Activated naive CD8-positive, alpha-beta T cell treated with anti-CD3 and anti-CD28 coated beads, Interleukin-2, amount 50 U/mL, for 24 hours (primary cell): Measurements from ENCODE around the gene HBD.

ENCODE experiments used
- ATAC-seq: fragments of 150-1000 bp; cut with Tn5 transposase; one replicate; pipeline ENCODE4 v1.10.0; 2021
- DNase-seq: peaks from one replicate; pipeline ENCODE4 v3.0.0; 2021
- H3K27ac Mint-ChIP-seq: one replicate; pipeline ENCODE4 v1.8.0; 2021; ENCODE audit warnings: mild to moderate bottlenecking, mixed read lengths
- H3K27me3 Mint-ChIP-seq: one replicate; pipeline ENCODE4 v1.8.0; 2021; ENCODE audit warnings: mixed read lengths
- H3K36me3 Mint-ChIP-seq: one replicate; pipeline ENCODE4 v1.8.0; 2021; ENCODE audit warnings: low read depth, mixed read lengths
- H3K4me1 Mint-ChIP-seq: one replicate; pipeline ENCODE4 v1.8.0; 2021; ENCODE audit warnings: mixed read lengths
- H3K4me3 Mint-ChIP-seq: one replicate; pipeline ENCODE4 v1.8.0; 2021; ENCODE audit warnings: mild to moderate bottlenecking, moderate library complexity, mixed read lengths
- H3K9me3 Mint-ChIP-seq: one replicate; pipeline ENCODE4 v1.8.0; 2021; ENCODE audit warnings: mixed read lengths

The HBD gene

DNA sequence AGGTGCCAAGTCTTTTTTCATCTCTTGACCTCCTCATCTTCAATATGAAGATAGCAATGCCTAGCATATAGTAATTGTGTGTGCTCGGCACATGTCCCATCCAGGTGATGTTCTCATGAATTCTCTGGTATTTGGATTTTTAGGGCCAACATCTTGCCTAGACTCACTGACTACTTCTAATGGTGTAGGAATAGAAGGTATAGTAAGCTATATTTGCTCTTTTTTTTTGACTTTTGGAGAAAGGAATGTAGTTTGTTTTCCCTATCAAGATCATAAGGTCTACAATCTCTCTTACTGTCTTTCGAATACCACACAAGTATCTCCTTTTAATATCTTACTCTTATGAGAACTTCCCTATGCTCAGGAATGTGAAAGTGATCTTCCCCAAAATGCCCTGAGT lies 3.2 kb downstream of the HBD start:
- no peak overlapping the region for H3K27ac Mint-ChIP-seq
- DNase-seq (no peak), ATAC-seq (no peak)
- H3K27me3 Mint-ChIP-seq = peaks cover 4% of the 10 kb centered on the region
- H3K36me3 Mint-ChIP-seq = no peaks in the 10 kb centered on the region
- H3K4me3 Mint-ChIP-seq = no peak overlapping the region
- H3K9me3 Mint-ChIP-seq = no peaks in the 10 kb centered on the region
- no peaks in the 10 kb centered on the region for H3K4me1 Mint-ChIP-seq

DNA sequence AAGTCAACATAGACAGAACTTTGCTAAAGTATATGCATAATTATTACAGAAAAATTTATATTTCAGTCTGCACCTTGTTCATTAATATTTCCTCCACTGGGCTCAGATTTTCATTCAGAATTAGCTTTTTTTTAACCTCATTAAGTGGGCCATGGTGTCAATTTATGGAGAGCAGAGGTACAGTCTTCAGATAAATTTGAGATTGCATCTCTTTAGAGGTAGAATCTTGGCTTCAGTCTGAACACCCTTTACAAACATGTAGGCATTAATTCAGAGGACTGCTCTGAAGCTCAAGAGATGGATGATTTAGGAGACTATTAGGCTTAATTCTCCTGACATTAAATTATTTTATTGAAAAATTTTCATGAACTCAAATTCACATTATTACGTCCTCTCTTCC lies 4.0 kb downstream of the HBD start:
- DNase-seq (no peak), ATAC-seq (no peak)
- H3K4me1 Mint-ChIP-seq = no peaks in the 10 kb centered on the region
- H3K27me3 Mint-ChIP-seq = peaks cover 2% of the 10 kb centered on the region
- H3K36me3 Mint-ChIP-seq = no peaks in the 10 kb centered on the region
- H3K27ac Mint-ChIP-seq = no peak overlapping the region
- no peaks in the 10 kb centered on the region for H3K9me3 Mint-ChIP-seq
- no peak overlapping the region for H3K4me3 Mint-ChIP-seq

DNA sequence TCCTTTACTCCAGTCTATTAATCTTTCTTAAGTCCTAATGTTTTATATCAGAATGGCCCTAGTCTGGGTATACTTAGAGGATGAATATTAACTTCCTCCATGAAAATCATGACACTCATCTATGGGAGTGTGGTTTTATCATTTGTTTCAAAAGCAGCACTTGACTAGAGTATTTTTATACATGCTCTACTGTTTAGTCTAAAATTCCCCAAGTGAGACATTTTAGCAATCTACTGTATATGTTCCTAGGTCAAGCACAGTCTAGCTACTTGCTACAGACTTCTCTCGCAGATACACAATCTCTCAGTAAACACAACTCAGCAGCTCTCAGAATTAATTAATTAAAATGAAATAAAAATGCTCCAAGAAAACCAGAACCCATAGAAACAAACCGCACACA lies 4.5 kb downstream of the HBD start:
- no peak for ATAC-seq
- Mint-ChIP-seq H3K4me3 (no peak overlapping the region), H3K4me1 (no peaks in the 10 kb centered on the region), H3K9me3 (no peaks in the 10 kb centered on the region), H3K27ac (no peak overlapping the region), H3K27me3 (no peaks in the 10 kb centered on the region), H3K36me3 (no peaks in the 10 kb centered on the region)
- no peak for DNase-seq

DNA sequence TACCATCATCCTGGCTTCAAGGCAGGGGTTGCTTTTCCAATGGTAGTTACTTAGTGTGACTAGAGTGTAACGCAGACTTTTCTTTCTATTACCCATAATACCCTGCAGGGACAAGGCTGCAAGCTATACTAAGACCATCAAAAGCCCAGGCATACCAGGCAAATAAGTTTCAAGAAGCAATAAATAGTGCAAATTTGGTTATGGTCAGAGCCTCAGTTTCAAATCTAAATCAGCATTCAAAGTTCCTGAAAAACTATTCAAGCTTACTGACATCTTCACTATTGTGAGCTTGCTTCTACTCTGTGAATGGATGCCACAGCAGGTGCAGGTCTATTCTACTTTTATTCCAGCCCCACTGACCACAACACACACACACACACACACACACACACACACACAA lies 4.9 kb downstream of the HBD start:
- no peak overlapping the region for H3K27ac Mint-ChIP-seq
- H3K4me3 Mint-ChIP-seq = no peak overlapping the region
- H3K4me1 Mint-ChIP-seq = no peaks in the 10 kb centered on the region
- H3K36me3 Mint-ChIP-seq = no peaks in the 10 kb centered on the region
- no peaks in the 10 kb centered on the region for H3K9me3 Mint-ChIP-seq
- no peaks in the 10 kb centered on the region for H3K27me3 Mint-ChIP-seq
- DNase-seq (no peak), ATAC-seq (no peak)

DNA sequence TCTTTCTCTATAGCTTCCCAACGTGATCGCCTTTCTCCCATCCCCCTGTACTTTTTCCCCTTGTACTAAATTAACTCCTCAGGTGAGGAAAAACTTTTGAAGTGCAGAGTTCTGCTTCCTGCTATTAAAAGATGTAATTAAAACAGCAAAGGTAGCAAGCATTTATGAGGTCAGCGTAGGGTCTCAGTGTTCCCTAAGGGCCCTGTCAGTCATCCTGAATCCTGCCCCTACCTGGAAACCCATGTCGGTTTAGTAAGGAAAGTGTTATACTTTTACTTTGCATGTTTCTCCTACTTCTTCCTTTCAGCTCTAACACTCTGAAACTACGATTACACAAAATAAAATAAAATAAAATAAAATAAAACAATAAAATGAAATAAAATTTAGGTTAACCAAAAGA lies 6.2 kb downstream of the HBD start:
- DNase-seq (no peak), ATAC-seq (no peak)
- Mint-ChIP-seq H3K27ac (no peak overlapping the region), H3K4me1 (no peaks in the 10 kb centered on the region), H3K4me3 (no peak overlapping the region), H3K36me3 (no peaks in the 10 kb centered on the region), H3K9me3 (no peaks in the 10 kb centered on the region), H3K27me3 (no peaks in the 10 kb centered on the region)

DNA sequence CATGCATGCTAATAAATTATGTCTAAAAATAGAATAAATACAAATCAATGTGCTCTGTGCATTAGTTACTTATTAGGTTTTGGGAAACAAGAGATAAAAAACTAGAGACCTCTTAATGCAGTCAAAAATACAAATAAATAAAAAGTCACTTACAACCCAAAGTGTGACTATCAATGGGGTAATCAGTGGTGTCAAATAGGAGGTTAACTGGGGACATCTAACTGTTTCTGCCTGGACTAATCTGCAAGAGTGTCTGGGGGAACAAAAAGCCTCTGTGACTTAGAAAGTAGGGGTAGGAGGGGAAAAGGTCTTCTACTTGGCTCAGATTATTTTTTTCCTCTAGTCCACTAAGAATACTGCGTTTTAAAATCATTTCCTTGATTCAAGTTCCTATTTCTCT lies 6.6 kb downstream of the HBD start:
- no peaks in the 10 kb centered on the region for H3K4me1 Mint-ChIP-seq
- no peaks in the 10 kb centered on the region for H3K9me3 Mint-ChIP-seq
- H3K36me3 Mint-ChIP-seq = no peaks in the 10 kb centered on the region
- no peaks in the 10 kb centered on the region for H3K27me3 Mint-ChIP-seq
- no peak overlapping the region for H3K4me3 Mint-ChIP-seq
- no peak for DNase-seq
- no peak overlapping the region for H3K27ac Mint-ChIP-seq
- ATAC-seq = no peak

DNA sequence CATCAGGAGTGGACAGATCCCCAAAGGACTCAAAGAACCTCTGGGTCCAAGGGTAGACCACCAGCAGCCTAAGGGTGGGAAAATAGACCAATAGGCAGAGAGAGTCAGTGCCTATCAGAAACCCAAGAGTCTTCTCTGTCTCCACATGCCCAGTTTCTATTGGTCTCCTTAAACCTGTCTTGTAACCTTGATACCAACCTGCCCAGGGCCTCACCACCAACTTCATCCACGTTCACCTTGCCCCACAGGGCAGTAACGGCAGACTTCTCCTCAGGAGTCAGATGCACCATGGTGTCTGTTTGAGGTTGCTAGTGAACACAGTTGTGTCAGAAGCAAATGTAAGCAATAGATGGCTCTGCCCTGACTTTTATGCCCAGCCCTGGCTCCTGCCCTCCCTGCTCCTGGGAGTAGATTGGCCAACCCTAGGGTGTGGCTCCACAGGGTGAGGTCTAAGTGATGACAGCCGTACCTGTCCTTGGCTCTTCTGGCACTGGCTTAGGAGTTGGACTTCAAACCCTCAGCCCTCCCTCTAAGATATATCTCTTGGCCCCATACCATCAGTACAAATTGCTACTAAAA lies 7.5 kb downstream of the HBD start, which contains the start of gene HBB:
HBB (minus strand) TSS at position 340 of the 579 bp plus-strand sequence; CDS start at position 290, 50 bp downstream.
- no peaks in the 10 kb centered on the region for H3K27me3 Mint-ChIP-seq
- DNase-seq (no peak), ATAC-seq (no peak)
- H3K27ac Mint-ChIP-seq = no peak within 1 kb of the TSS
- no peaks in the 10 kb centered on the region for H3K36me3 Mint-ChIP-seq
- no peak within 1 kb of the TSS for H3K4me3 Mint-ChIP-seq
- H3K9me3 Mint-ChIP-seq = no peaks in the 10 kb centered on the region
- no peaks in the 10 kb centered on the region for H3K4me1 Mint-ChIP-seq

DNA sequence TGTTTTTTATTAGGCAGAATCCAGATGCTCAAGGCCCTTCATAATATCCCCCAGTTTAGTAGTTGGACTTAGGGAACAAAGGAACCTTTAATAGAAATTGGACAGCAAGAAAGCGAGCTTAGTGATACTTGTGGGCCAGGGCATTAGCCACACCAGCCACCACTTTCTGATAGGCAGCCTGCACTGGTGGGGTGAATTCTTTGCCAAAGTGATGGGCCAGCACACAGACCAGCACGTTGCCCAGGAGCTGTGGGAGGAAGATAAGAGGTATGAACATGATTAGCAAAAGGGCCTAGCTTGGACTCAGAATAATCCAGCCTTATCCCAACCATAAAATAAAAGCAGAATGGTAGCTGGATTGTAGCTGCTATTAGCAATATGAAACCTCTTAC lies 8.8 kb downstream of the HBD start:
- H3K4me3 Mint-ChIP-seq = no peak overlapping the region
- H3K36me3 Mint-ChIP-seq = no peaks in the 10 kb centered on the region
- no peaks in the 10 kb centered on the region for H3K9me3 Mint-ChIP-seq
- DNase-seq = no peak
- no peaks in the 10 kb centered on the region for H3K4me1 Mint-ChIP-seq
- H3K27me3 Mint-ChIP-seq = no peaks in the 10 kb centered on the region
- ATAC-seq = no peak
- H3K27ac Mint-ChIP-seq = no peak overlapping the region

DNA sequence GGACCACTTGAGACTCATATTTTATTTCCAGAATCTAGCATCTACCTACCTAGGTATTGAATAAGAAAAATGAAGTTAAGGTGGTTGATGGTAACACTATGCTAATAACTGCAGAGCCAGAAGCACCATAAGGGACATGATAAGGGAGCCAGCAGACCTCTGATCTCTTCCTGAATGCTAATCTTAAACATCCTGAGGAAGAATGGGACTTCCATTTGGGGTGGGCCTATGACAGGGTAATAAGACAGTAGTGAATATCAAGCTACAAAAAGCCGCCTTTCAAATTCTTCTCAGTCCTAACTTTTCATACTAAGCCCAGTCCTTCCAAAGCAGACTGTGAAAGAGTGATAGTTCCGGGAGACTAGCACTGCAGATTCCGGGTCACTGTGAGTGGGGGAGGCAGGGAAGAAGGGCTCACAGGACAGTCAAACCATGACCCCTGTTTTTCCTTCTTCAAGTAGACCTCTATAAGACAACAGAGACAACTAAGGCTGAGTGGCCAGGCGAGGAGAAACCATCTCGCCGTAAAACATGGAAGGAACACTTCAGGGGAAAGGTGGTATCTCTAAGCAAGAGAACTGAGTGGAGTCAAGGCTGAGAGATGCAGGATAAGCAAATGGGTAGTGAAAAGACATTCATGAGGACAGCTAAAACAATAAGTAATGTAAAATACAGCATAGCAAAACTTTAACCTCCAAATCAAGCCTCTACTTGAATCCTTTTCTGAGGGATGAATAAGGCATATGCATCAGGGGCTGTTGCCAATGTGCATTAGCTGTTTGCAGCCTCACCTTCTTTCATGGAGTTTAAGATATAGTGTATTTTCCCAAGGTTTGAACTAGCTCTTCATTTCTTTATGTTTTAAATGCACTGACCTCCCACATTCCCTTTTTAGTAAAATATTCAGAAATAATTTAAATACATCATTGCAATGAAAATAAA lies 9.5 kb downstream of the HBD start:
- no peak overlapping the region for H3K4me3 Mint-ChIP-seq
- H3K4me1 Mint-ChIP-seq = no peaks in the 10 kb centered on the region
- H3K36me3 Mint-ChIP-seq = no peaks in the 10 kb centered on the region
- H3K27me3 Mint-ChIP-seq = no peaks in the 10 kb centered on the region
- no peak overlapping the region for H3K27ac Mint-ChIP-seq
- H3K9me3 Mint-ChIP-seq = no peaks in the 10 kb centered on the region
- no peak for ATAC-seq
- no peak for DNase-seq

DNA sequence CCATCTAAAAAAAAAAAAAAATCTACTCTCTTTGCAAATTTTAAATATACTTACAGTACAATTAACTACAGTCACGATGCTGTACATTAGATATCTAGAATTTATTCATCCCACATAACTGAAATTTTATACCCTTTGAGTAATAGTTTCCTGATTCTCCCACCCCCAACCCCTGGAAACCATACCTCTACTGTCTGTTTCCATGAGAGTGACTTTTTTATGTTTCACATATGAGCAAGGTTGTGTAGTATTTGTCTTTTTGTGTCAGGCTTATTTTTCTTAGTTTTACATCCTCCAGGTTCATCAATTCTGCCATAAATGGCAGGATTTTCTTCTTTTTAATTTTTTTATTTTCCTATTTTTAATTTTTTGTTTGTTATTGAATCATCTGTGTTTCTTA lies 10.6 kb downstream of the HBD start:
- H3K4me1 Mint-ChIP-seq = no peaks in the 10 kb centered on the region
- no peak for ATAC-seq
- no peaks in the 10 kb centered on the region for H3K9me3 Mint-ChIP-seq
- no peaks in the 10 kb centered on the region for H3K36me3 Mint-ChIP-seq
- H3K27me3 Mint-ChIP-seq = no peaks in the 10 kb centered on the region
- H3K27ac Mint-ChIP-seq = no peak overlapping the region
- H3K4me3 Mint-ChIP-seq = no peak overlapping the region
- DNase-seq = no peak

DNA sequence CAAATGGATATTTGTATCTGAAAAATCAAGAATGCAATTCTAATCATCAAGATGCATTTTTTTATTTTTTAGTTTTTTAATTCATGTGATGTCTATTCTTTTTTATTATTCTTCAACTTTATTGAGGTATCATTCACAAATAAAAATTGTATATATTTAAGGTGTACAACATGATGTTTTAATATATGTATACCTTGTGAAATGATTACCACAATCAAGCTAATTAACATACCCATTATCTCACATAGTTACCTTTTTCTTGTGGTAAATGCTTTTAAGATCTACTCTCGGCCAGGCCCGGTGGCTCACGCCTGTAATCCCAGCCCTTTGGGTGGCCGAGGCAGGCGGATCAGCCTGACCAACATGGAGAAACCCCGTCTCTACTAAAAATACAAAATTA lies 11.1 kb downstream of the HBD start:
- DNase-seq (no peak), ATAC-seq (no peak)
- H3K36me3 Mint-ChIP-seq = no peaks in the 10 kb centered on the region
- no peaks in the 10 kb centered on the region for H3K4me1 Mint-ChIP-seq
- H3K9me3 Mint-ChIP-seq = no peaks in the 10 kb centered on the region
- H3K27me3 Mint-ChIP-seq = no peaks in the 10 kb centered on the region
- no peak overlapping the region for H3K4me3 Mint-ChIP-seq
- no peak overlapping the region for H3K27ac Mint-ChIP-seq

DNA sequence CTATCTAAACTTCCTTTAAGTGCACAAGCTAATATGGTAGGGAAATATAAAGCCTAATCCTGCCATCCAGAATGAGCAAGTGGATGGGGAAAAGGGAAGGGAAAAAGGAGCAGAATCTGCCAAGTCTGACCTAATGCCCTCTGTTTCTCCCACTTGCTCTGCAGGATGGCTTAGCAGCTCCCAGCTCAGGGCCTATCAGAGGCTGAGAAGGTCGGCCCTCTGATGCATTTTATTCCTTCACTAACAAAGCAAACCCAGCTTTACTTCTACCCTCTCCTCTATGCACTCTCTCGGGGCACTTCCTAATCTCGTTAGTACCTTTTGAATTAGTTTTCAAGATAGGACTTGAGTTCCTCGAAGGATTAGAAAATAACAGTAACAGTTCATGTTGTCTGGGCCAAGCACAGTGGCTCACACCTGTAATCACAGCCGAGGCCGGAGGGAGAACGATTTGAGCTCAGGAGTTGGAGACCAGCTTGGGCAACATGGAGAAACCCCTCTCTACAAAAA lies 23.9 kb downstream of the HBD start:
- Mint-ChIP-seq H3K27ac (no peak overlapping the region), H3K4me1 (no peaks in the 10 kb centered on the region), H3K36me3 (no peaks in the 10 kb centered on the region), H3K27me3 (no peaks in the 10 kb centered on the region), H3K9me3 (no peaks in the 10 kb centered on the region), H3K4me3 (no peak overlapping the region)
- no peak for DNase-seq
- no peak for ATAC-seq

DNA sequence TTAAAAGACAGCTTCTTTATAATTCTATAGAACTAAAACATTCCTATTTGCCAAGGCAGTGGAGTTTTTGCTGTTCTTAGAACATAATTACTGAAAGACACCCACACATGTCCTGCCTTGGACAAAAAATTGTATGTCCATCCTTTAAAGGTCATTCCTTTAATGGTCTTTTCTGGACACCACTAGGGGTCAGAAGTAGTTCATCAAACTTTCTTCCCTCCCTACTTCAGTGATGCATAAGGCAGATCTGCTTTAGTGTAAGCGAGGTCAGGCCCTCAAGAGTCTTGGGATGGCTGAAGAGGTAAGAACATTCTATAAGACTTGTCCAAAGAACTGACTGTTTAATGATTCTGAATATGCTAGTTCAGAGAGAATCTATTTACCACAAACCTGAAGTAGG lies 29.5 kb downstream of the HBD start:
- H3K36me3 Mint-ChIP-seq = no peaks in the 10 kb centered on the region
- H3K27me3 Mint-ChIP-seq = peaks cover 2% of the 10 kb centered on the region

DNA sequence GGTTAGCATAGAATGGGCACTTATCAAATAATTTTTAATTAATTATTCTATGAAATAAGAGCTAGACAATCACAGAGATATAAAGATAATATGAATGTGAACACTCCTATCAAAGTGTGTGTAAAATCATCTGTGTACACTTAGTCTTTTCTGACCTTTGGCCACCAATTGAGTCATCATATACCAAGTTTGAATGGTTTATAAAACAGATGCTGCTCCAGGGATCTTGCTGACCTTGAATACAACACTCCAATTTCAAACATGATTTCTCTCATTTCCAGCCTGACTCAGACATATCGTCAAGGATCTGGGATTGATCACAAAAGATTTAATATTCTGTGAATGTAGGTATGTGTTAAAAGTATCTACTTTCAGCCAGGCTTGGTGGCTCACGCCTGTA lies 30.9 kb downstream of the HBD start:
- H3K4me3 Mint-ChIP-seq = no peak overlapping the region
- H3K4me1 Mint-ChIP-seq = no peaks in the 10 kb centered on the region
- ATAC-seq = no peak
- no peaks in the 10 kb centered on the region for H3K9me3 Mint-ChIP-seq
- H3K27me3 Mint-ChIP-seq = peaks cover 2% of the 10 kb centered on the region
- H3K27ac Mint-ChIP-seq = no peak overlapping the region
- no peaks in the 10 kb centered on the region for H3K36me3 Mint-ChIP-seq
- no peak for DNase-seq

More for the DNA sequence above, 29.5 kb downstream of the HBD start:
- H3K9me3 Mint-ChIP-seq = no peaks in the 10 kb centered on the region
- H3K27ac Mint-ChIP-seq = no peak overlapping the region
- ATAC-seq (no peak), DNase-seq (no peak)
- no peak overlapping the region for H3K4me3 Mint-ChIP-seq
- no peaks in the 10 kb centered on the region for H3K4me1 Mint-ChIP-seq

DNA sequence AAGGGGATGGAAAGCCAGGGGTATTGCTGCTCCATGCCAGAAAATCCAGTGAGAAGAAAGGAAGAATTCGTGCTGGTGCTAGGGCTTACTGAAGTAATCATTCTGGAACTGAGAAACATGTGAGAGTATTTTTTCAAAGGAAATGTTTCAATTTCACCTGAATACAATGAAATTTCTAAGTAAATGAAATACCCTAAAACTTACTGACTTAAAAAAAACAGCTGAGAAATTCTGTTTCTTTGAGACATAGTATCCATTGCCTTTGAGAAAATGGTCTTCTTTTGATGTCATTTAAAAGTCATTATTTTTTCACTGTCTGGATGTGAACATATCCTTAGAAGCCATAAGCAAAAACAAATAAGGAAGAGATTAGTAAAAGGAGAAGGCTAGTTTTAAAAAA lies 33.7 kb downstream of the HBD start, which contains the start of gene OR51V1:
OR51V1 (minus strand) TSS at position 101 of the 400 bp plus-strand sequence; CDS start at position 101, 0 bp downstream.
- H3K9me3 Mint-ChIP-seq = no peaks in the 10 kb centered on the region
- no peak within 1 kb of the TSS for H3K4me3 Mint-ChIP-seq
- H3K27ac Mint-ChIP-seq = no peak within 1 kb of the TSS

More for the DNA sequence above, 33.7 kb downstream of the HBD start, which contains the start of gene OR51V1:
- Mint-ChIP-seq H3K36me3 (no peaks in the 10 kb centered on the region), H3K4me1 (no peaks in the 10 kb centered on the region), H3K27me3 (peaks cover 2% of the 10 kb centered on the region)
- DNase-seq = no peak
- ATAC-seq = no peak
